Esophagus squamous epithelium (tissue), 4 donors: ENCODE results near the gene RNF217.

Experiments used
- CTCF ChIP-seq, 6 experiments: fragments of 450-650 bp in 4 of 6; fragments of 200-600 bp in 2 of 6; sonication (generic) in 2 of 6; IDR thresholded peaks; one replicate each; pipeline ENCODE4 v1.5.1; 2016 to 2019; ENCODE audit warnings: antibody characterized with exemption in 6 of 6, mild to moderate bottlenecking in 4 of 6, moderate library complexity in 4 of 6
- POLR2A ChIP-seq, 4 donors: fragments of 450-650 bp; IDR thresholded peaks; one replicate each; pipeline ENCODE4 v1.6.1; 2017; ENCODE audit warnings: antibody characterized with exemption in 4 of 4, mild to moderate bottlenecking in 4 of 4, moderate library complexity in 3 of 4

GRCh38 chr6:124982669-124983068 is 20.4 kb downstream of the RNF217 start:
- no peak for TF ChIP-seq CTCF (IDR thresholded peaks at IDR 0.05)
- no peak for TF ChIP-seq POLR2A (IDR thresholded peaks at IDR 0.05)
